GM12864 (cell line): ENCODE measurements around the gene ZNF26.
A peak's percentile ranks its signal among the peaks of the same experiment; 100 is the strongest.

ENCODE experiments used
- DNase-seq: peaks from one replicate; pipeline ENCODE4 v3.0.0-alpha.2; 2011; ENCODE audit warnings: low read depth
- H3K4me3 ChIP-seq: 2 replicates; pipeline ENCODE4 v1.5.1; 2011; ENCODE audit warnings: mild to moderate bottlenecking, low read depth, low read length, control low read depth
- CTCF ChIP-seq: IDR thresholded peaks from 2 replicates; pipeline ENCODE4 v1.5.1; 2011; ENCODE audit warnings: low read depth, mild to moderate bottlenecking, moderate library complexity, low read length, control low read depth, inconsistent platforms; ENCODE audit errors: missing control alignments

Gene ZNF26

DNA sequence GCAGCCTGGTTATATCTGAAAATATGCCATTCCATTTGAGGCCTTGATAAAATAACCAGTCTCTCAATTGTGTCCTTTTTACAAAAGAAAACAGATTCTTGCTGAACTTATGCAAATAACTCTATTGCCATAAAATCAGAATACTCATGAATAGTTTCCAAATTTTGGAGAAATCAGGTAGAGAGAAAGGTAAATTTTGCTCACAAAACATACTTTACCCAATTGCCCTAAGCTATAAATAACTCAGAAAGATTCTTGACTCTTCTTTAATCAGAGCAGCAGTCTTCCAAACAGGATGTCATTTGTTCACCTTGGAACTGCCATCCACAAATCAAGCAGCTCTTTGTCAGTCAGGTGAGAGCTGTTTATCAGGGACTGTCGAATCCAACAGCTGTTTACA is 12.6 kb downstream of the ZNF26 start:
- no peak for TF ChIP-seq CTCF
- H3K4me3 ChIP-seq = no peak overlapping the region
- DNase-seq = no peak

- TF ChIP-seq CTCF = no peak
- no peak for DNase-seq
- H3K4me3 ChIP-seq = no peak overlapping the region
Measured at GRCh38 chr12:133010657-133011297, 24.6 kb downstream of the ZNF26 start.

DNA sequence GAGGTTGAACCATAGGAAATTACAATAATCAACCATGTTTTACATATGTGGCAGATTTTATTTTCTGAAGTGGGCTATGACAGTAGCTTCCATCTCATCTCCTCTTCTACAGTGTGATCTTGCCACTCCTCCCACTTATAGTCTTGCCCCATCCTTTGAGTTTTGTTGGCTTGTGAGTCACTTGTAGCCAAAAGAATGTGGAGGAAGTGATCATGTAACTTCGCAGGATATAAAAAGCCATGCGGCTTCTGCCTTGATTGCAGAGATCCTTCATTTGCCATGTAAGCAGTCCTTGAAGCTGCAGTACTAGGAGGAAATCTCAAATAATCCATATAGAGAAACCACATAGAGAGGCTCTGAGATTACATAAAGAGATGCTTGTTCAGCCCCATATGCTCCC is 37.4 kb downstream of the ZNF26 start:
- H3K4me3 ChIP-seq = no peak overlapping the region
- no peak for TF ChIP-seq CTCF
- DNase-seq = no peak

DNA sequence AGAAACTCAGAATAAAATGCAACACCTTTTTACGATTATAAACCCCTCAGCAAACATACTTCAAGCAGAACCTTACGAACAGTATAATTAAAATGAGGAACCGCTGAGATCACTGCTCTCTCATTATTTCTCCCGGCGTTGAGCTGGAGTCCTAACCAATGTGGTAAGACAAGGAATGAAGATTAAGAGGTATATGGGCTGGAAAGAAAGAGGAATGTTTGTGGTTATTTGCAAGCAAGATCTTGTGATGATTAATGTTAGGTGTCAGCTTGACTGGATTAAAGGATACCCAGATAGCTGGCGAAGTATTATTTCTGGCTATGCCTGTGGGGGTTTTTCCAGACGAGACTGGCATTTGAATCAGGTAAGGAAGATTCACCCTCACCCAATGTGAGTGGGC is 40.8 kb downstream of the ZNF26 start:
- no peak for TF ChIP-seq CTCF
- no peak for DNase-seq
- H3K4me3 ChIP-seq = no peak overlapping the region

DNA sequence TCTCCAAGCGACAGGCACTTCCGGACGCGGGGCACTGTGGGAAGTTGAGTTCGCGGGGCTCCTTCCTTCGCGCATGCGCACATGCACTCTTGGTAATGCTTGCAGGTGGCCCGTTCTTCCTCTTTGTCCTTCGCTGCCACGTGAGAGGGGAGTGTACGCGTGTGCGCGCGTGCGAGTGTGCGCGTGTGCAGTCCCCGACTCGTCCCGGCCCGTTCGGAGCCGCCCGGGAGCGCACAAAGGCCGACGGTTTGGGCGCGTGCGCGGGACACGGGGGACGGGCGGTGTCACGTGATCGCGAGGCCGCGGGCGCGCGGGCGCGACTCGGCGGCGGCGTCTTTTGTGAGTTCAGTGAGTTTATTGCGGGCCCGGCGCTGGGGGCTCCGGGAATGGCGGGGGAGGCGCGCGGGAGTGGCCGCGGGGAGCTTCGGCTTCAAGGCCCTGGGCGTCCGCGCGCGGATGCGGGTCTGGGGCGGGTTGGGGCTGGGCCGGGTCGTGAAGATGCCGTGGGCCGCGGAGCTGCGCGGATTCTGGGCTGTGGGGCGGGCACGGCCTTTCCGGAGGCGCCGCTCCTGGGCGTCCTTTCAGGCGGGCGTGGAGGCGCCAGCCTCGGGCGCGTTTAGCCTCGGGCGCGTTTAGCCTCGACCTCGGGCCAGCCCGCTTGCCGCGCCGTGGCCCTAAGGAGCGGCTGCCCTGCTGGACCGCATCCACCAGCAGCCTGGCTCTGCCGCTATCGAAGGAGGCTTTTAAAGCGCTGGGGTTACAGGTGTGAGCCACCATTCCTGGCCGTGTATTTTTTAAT is 51.2 kb downstream of the ZNF26 start, which contains the start of gene ZNF84:
ZNF84 (plus strand) TSS at position 303 of the 799 bp plus-strand sequence. CDS start 3,959 bp downstream, outside the sequence.
- TF ChIP-seq CTCF = no peak
- H3K4me3 ChIP-seq = peak within 1 kb of the TSS; percentile 80
- DNase-seq = peak; percentile 97

- DNase-seq = no peak
- no peak for TF ChIP-seq CTCF
- peak overlapping the region; percentile 80; the same call in 1 of the 2 replicates for H3K4me3 ChIP-seq
Measured at GRCh38 chr12:133038118-133038709, 52.0 kb downstream of the ZNF26 start.

DNA sequence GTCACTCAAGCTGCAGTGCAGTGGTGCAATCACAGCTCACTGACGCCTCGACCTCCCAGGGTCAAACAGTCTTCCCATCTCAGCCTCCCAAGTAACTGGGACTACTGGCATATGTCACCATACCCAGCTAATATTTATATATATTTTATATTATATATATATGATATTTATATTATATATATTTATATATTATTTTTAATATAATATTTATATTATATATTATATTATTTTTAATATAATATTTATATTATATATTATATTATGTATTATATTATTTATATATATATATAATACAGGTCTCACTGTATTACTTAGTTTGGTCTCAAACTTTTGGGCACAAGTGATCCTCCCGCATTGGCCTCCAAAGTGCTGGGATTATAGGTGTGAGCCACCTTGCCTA is 60.5 kb downstream of the ZNF26 start:
- no peak for DNase-seq
- no peak for TF ChIP-seq CTCF
- H3K4me3 ChIP-seq = no peak overlapping the region
